ENCODE results near the gene GTPBP6. TPM values are rescaled to one million over a fixed set of nuclear protein-coding genes. Genes with fewer than 3 reads are reported as not detected.

GTPBP6 gene
- total RNA-seq, 1 experiment from 2014 or later = 37.4 TPM

- H3K4me1 ChIP-seq (ENCODE audit: control insufficient read depth, insufficient read depth, low read length) = no peaks in the 10 kb centered on the region
- H3K36me3 ChIP-seq (ENCODE audit: control insufficient read depth, insufficient read depth, low read length) = no peaks in the 10 kb centered on the region
- in situ Hi-C loops (cut with HindIII; ENCODE audit: low pct_unique_long_range_greater_than_20kb, low sequenced_read_pairs) = no loop called here
- H3K4me3 ChIP-seq (ENCODE audit: low read depth in 2 of 2, low read length in 2 of 2) = no peak overlapping the region
- CTCF ChIA-PET = no interaction called here
- TF ChIP-seq REST (IDR thresholded peaks at IDR 0.05; ENCODE audit: insufficient read depth in 1 of 2, low read depth in 2 of 2, low read length in 1 of 2) = no peak
- TF ChIP-seq POLR2AphosphoS5 (IDR thresholded peaks at IDR 0.05; ENCODE audit: low read depth, low read length) = no peak
- TF ChIP-seq TCF7L2 (IDR thresholded peaks at IDR 0.05; ENCODE audit: low read depth, low read length) = no peak
- TF ChIP-seq SIN3A (IDR thresholded peaks at IDR 0.05; ENCODE audit: borderline replicate concordance, insufficient read depth, low read depth, low read length) = no peak
- no peak for TF ChIP-seq CTCF (IDR thresholded peaks at IDR 0.05)
- no peak for ATAC-seq
- POLR2A ChIA-PET = no interaction called here
- no peaks in the 10 kb centered on the region for H3K27me3 ChIP-seq (ENCODE audit: control insufficient read depth, insufficient read depth, low read length)
- intact Hi-C loops (cut with micrococcal nuclease; ENCODE audit: unreplicated experiment) = no loop called here
- H3K27ac ChIP-seq (ENCODE audit: low read length) = no peak overlapping the region
- DNase-seq (ENCODE audit: low read depth, low spot score) = no peak
- no TSS peak for BruUV-seq (replicated peaks)
- no peaks in the 10 kb centered on the region for H3K9me3 ChIP-seq (ENCODE audit: control insufficient read depth, insufficient read depth, low read depth, low read length)
Measured at GRCh38 chrX:267771-268261, 50.8 kb downstream of the GTPBP6 start.

- no peak for ATAC-seq
- H3K9me3 ChIP-seq (ENCODE audit: control insufficient read depth, insufficient read depth, low read depth, low read length) = no peaks in the 10 kb centered on the region
- H3K36me3 ChIP-seq (ENCODE audit: control insufficient read depth, insufficient read depth, low read length) = no peaks in the 10 kb centered on the region
- intact Hi-C loops (cut with micrococcal nuclease; ENCODE audit: unreplicated experiment) (no loop called here), in situ Hi-C loops (cut with HindIII; ENCODE audit: low pct_unique_long_range_greater_than_20kb, low sequenced_read_pairs) (no loop called here)
- no peak overlapping the region for H3K27ac ChIP-seq (ENCODE audit: low read length)
- no TSS peak for BruUV-seq (replicated peaks)
- CTCF ChIA-PET = no interaction called here
- H3K27me3 ChIP-seq (ENCODE audit: control insufficient read depth, insufficient read depth, low read length) = no peaks in the 10 kb centered on the region
- H3K4me3 ChIP-seq (ENCODE audit: low read depth in 2 of 2, low read length in 2 of 2) = no peak overlapping the region
- POLR2A ChIA-PET = no interaction called here
- TF ChIP-seq TCF7L2 (IDR thresholded peaks at IDR 0.05; ENCODE audit: low read depth, low read length) (no peak), POLR2AphosphoS5 (IDR thresholded peaks at IDR 0.05; ENCODE audit: low read depth, low read length) (no peak), SIN3A (IDR thresholded peaks at IDR 0.05; ENCODE audit: borderline replicate concordance, insufficient read depth, low read depth, low read length) (no peak), REST (IDR thresholded peaks at IDR 0.05; ENCODE audit: insufficient read depth in 1 of 2, low read depth in 2 of 2, low read length in 1 of 2) (no peak), CTCF (IDR thresholded peaks at IDR 0.05) (no peak)
- H3K4me1 ChIP-seq (ENCODE audit: control insufficient read depth, insufficient read depth, low read length) = no peaks in the 10 kb centered on the region
- no peak for DNase-seq (ENCODE audit: low read depth, low spot score)
Measured at GRCh38 chrX:265502-265901, 53.1 kb downstream of the GTPBP6 start.

All from Panc1 (cell line).